Measurements from ENCODE around the gene AXIN2.
A peak's percentile ranks its signal among the peaks of the same experiment; 100 is the strongest.

AXIN2 gene

GRCh38 chr17:65550075-65550662 lies 11.3 kb downstream of the AXIN2 start:
- Histone ChIP-seq H3K4me3 (ENCODE audit: low read length) (no peak overlapping the region), H3K9me3 (ENCODE audit: control insufficient read depth, low read length) (no peaks in the 10 kb centered on the region), H3K9ac (ENCODE audit: low read length) (no peak overlapping the region), H3K27me3 (ENCODE audit: control insufficient read depth, insufficient read depth, low read length) (no peaks in the 10 kb centered on the region), H3K4me1 (ENCODE audit: control insufficient read depth, insufficient read depth, low read length) (peaks cover 52% of the 10 kb centered on the region), H3K36me3 (ENCODE audit: control insufficient read depth, insufficient read depth, low read length) (no peaks in the 10 kb centered on the region)

DNA sequence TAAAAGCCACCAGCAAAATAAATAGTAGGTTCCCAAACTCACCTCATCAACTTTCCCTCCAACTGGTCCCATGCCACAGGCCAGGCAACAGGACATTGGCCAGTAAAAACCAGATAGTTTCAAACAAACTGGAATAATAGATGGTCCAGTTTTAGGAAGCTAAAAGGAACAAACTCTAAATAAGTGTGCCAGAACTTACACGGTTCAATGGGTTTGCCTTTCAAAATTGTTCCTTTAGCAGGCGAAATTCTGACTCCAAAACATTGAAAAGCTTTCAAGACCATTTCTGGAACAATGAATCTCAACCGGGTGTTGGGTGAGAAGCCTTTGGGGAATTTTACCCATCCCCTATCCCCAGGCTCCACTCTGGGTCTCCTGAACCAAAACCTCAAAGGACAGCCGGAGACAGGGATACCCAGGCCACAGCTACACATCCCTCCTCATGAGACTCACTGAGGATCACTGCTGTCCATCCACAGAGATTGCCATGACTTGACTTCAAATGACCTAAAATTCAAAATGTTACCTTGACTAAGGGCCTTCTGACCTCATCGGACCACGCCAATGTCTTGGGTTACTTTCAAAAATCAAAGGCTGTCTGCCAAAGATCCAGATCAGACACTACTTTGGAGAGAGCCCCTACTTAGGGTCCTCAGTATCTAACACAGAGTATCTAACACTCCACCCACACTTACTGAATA lies 13.0 kb downstream of the AXIN2 start:
- Histone ChIP-seq H3K4me3 (ENCODE audit: low read length) (no peak overlapping the region), H3K36me3 (ENCODE audit: control insufficient read depth, insufficient read depth, low read length) (no peaks in the 10 kb centered on the region), H3K27me3 (ENCODE audit: control insufficient read depth, insufficient read depth, low read length) (no peaks in the 10 kb centered on the region), H3K9ac (ENCODE audit: low read length) (no peak overlapping the region), H3K4me1 (ENCODE audit: control insufficient read depth, insufficient read depth, low read length) (peaks cover 67% of the 10 kb centered on the region), H3K9me3 (ENCODE audit: control insufficient read depth, low read length) (no peaks in the 10 kb centered on the region)

DNA sequence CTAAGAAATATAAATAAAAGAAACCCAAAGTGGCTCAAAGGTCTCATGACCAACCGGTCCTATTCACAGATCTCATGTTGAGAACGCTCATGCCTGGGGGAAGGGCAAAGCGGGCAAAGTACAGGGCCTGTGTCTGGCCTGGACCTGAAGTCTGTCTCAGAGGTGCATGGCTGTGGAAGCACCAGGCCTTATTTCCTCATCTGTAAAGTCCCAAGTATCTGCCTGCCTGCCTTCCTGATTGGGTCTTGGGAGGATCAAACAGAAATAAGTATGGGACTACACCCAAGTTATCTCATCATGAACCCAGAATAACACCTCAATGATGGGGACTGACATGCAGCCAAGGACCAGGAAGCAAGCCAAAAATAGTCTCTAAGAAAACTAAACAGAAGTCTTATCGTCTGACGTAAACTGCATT lies 14.2 kb downstream of the AXIN2 start:
- no peaks in the 10 kb centered on the region for H3K9me3 ChIP-seq (ENCODE audit: control insufficient read depth, low read length)
- no peak overlapping the region for H3K4me3 ChIP-seq (ENCODE audit: low read length)
- no peaks in the 10 kb centered on the region for H3K27me3 ChIP-seq (ENCODE audit: control insufficient read depth, insufficient read depth, low read length)
- H3K36me3 ChIP-seq (ENCODE audit: control insufficient read depth, insufficient read depth, low read length), result no peaks in the 10 kb centered on the region
- H3K4me1 ChIP-seq (ENCODE audit: control insufficient read depth, insufficient read depth, low read length), result peaks cover 72% of the 10 kb centered on the region
- no peak overlapping the region for H3K9ac ChIP-seq (ENCODE audit: low read length)

GRCh38 chr17:65546579-65546978 lies 14.9 kb downstream of the AXIN2 start:
- no peaks in the 10 kb centered on the region for H3K9me3 ChIP-seq (ENCODE audit: control insufficient read depth, low read length)
- peak overlapping the region; percentile 48 for H3K9ac ChIP-seq (ENCODE audit: low read length)
- no peak overlapping the region for H3K4me3 ChIP-seq (ENCODE audit: low read length)
- H3K36me3 ChIP-seq (ENCODE audit: control insufficient read depth, insufficient read depth, low read length), result no peaks in the 10 kb centered on the region
- peaks cover 73% of the 10 kb centered on the region for H3K4me1 ChIP-seq (ENCODE audit: control insufficient read depth, insufficient read depth, low read length)
- H3K27me3 ChIP-seq (ENCODE audit: control insufficient read depth, insufficient read depth, low read length), result no peaks in the 10 kb centered on the region

DNA sequence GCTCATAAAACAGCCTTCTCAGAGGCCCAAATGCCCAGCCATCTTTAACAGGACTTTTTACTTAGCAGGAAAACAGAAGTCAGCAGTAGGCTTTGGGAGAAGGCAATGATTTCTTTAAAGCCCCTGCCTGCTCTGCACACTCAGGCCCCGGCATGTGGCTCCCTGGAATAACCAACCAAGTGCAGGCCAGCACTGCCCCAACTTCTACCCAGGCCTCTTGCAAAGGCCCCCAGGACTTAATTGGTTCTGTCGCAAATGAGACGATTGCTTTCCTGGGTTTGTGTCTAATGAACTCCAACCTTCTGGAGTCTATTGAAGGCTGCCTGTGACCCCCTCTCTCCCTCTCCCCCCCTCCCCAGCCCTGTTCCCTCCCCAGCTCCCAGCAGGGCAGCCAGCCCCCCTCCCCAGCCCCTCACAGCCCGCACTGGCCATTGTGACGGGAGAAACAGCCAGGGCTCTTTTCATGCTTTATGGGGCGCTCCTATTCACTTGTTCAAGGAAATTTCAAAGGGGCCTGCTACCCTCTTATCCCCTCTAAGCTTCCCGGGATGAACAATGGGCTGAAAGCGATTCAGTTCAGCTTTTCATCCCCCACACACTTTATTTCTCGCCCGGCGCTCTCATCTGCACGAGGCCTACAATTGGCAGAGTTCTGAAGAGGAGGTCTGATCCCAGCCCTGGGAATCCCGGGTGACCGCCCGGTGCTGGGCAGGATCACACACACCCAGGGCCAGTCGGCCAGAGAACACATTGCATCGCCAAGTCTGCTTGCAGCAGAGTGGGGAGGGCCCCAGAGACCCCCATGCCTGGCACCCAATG lies 15.5 kb downstream of the AXIN2 start:
- Histone ChIP-seq H3K9me3 (ENCODE audit: control insufficient read depth, low read length) (no peaks in the 10 kb centered on the region), H3K4me3 (ENCODE audit: low read length) (no peak overlapping the region), H3K27me3 (ENCODE audit: control insufficient read depth, insufficient read depth, low read length) (no peaks in the 10 kb centered on the region), H3K4me1 (ENCODE audit: control insufficient read depth, insufficient read depth, low read length) (peaks cover 69% of the 10 kb centered on the region), H3K9ac (ENCODE audit: low read length) (peak overlapping the region; percentile 48), H3K36me3 (ENCODE audit: control insufficient read depth, insufficient read depth, low read length) (peaks cover 3% of the 10 kb centered on the region)

- Histone ChIP-seq H3K9me3 (ENCODE audit: control insufficient read depth, low read length) (no peaks in the 10 kb centered on the region), H3K4me3 (ENCODE audit: low read length) (no peak overlapping the region), H3K27me3 (ENCODE audit: control insufficient read depth, insufficient read depth, low read length) (no peaks in the 10 kb centered on the region), H3K9ac (ENCODE audit: low read length) (no peak overlapping the region), H3K36me3 (ENCODE audit: control insufficient read depth, insufficient read depth, low read length) (peaks cover 4% of the 10 kb centered on the region), H3K4me1 (ENCODE audit: control insufficient read depth, insufficient read depth, low read length) (peaks cover 57% of the 10 kb centered on the region)
These were observed 16.8 kb downstream of the AXIN2 start for GRCh38 chr17:65544672-65545071.

- Histone ChIP-seq H3K4me3 (ENCODE audit: low read length) (no peak overlapping the region), H3K27me3 (ENCODE audit: control insufficient read depth, insufficient read depth, low read length) (no peaks in the 10 kb centered on the region), H3K36me3 (ENCODE audit: control insufficient read depth, insufficient read depth, low read length) (peaks cover 9% of the 10 kb centered on the region), H3K9me3 (ENCODE audit: control insufficient read depth, low read length) (no peaks in the 10 kb centered on the region), H3K9ac (ENCODE audit: low read length) (no peak overlapping the region), H3K4me1 (ENCODE audit: control insufficient read depth, insufficient read depth, low read length) (peaks cover 55% of the 10 kb centered on the region)
These were observed 18.8 kb downstream of the AXIN2 start for GRCh38 chr17:65542610-65543009.

DNA sequence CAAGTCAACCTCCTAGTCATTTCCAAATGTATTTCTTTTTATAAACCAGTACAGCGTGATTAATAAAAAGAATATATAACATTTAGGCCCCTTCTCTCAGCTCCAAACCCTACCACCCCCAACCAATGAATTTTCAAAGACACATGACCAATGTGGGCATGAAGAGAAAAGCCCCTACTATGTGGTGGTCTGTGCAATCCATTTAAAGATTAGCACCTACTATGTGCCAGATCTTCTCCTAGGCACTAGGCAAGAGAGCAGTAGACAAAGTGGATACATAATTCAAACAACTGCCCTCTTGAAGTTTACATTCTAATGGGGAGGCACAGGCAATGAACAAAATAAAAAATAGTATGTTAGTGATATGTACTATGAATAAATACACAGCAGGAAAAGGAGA lies 19.4 kb downstream of the AXIN2 start:
- peaks cover 54% of the 10 kb centered on the region for H3K4me1 ChIP-seq (ENCODE audit: control insufficient read depth, insufficient read depth, low read length)
- H3K36me3 ChIP-seq (ENCODE audit: control insufficient read depth, insufficient read depth, low read length), result peaks cover 12% of the 10 kb centered on the region
- no peaks in the 10 kb centered on the region for H3K9me3 ChIP-seq (ENCODE audit: control insufficient read depth, low read length)
- no peaks in the 10 kb centered on the region for H3K27me3 ChIP-seq (ENCODE audit: control insufficient read depth, insufficient read depth, low read length)
- H3K4me3 ChIP-seq (ENCODE audit: low read length), result no peak overlapping the region
- no peak overlapping the region for H3K9ac ChIP-seq (ENCODE audit: low read length)

- Histone ChIP-seq H3K9ac (ENCODE audit: low read length) (no peak overlapping the region), H3K27me3 (ENCODE audit: control insufficient read depth, insufficient read depth, low read length) (no peaks in the 10 kb centered on the region), H3K9me3 (ENCODE audit: control insufficient read depth, low read length) (no peaks in the 10 kb centered on the region), H3K36me3 (ENCODE audit: control insufficient read depth, insufficient read depth, low read length) (peaks cover 18% of the 10 kb centered on the region), H3K4me1 (ENCODE audit: control insufficient read depth, insufficient read depth, low read length) (peaks cover 48% of the 10 kb centered on the region), H3K4me3 (ENCODE audit: low read length) (no peak overlapping the region)
These were observed 20.0 kb downstream of the AXIN2 start for GRCh38 chr17:65541453-65541852.

- no peaks in the 10 kb centered on the region for H3K9me3 ChIP-seq (ENCODE audit: control insufficient read depth, low read length)
- H3K4me1 ChIP-seq (ENCODE audit: control insufficient read depth, insufficient read depth, low read length), result peaks cover 31% of the 10 kb centered on the region
- peaks cover 25% of the 10 kb centered on the region for H3K36me3 ChIP-seq (ENCODE audit: control insufficient read depth, insufficient read depth, low read length)
- no peaks in the 10 kb centered on the region for H3K27me3 ChIP-seq (ENCODE audit: control insufficient read depth, insufficient read depth, low read length)
- no peak overlapping the region for H3K4me3 ChIP-seq (ENCODE audit: low read length)
- H3K9ac ChIP-seq (ENCODE audit: low read length), result no peak overlapping the region
These were observed 21.7 kb downstream of the AXIN2 start for GRCh38 chr17:65539630-65540266.

- Histone ChIP-seq H3K27me3 (ENCODE audit: control insufficient read depth, insufficient read depth, low read length) (no peaks in the 10 kb centered on the region), H3K4me1 (ENCODE audit: control insufficient read depth, insufficient read depth, low read length) (peaks cover 25% of the 10 kb centered on the region), H3K9ac (ENCODE audit: low read length) (no peak overlapping the region), H3K9me3 (ENCODE audit: control insufficient read depth, low read length) (no peaks in the 10 kb centered on the region), H3K36me3 (ENCODE audit: control insufficient read depth, insufficient read depth, low read length) (peaks cover 25% of the 10 kb centered on the region), H3K4me3 (ENCODE audit: low read length) (no peak overlapping the region)
These were observed 22.5 kb downstream of the AXIN2 start for GRCh38 chr17:65538675-65539529.

Data from mucosa of stomach (tissue), 1 donor.